ENCODE results near the gene NEURL1B.

DNA sequence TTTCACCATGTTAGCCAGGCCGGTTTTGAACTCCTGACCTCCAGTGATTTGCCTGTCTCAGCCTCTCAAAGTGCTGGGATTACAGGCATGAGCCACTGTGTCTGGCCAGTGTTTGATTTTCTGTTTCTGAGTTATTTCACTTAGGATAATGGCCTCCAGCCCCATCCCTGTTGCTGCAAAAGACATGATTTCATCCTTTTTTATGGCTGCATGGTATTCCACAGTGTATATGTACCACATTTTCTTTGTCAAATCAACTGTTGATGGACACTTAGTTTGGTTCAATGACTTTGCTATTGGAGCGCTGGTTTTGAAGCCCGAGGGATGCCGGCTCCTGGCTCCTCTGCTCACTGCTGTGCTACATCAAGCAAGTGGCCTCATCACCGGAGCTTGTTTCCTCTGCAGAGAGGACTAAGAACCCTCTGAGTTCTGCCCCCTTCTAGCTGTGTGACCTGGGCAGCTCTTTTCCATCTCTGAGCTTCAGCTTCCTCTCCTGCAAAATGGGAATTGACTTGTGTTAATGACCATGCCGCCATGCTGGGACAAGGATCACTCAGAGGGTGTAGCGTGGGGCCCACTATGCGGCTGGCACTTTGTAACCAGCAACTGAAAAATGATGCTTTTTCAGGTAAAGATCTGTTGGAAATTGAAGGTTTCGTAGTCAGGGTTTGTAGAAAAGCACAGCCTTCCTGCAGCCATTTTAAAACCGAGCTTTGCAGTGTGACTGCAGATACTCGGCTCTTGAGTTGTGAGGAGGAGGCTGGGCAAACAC, 4.6 kb upstream of the NEURL1B start:
- TF ChIP-seq, protein P1, sequence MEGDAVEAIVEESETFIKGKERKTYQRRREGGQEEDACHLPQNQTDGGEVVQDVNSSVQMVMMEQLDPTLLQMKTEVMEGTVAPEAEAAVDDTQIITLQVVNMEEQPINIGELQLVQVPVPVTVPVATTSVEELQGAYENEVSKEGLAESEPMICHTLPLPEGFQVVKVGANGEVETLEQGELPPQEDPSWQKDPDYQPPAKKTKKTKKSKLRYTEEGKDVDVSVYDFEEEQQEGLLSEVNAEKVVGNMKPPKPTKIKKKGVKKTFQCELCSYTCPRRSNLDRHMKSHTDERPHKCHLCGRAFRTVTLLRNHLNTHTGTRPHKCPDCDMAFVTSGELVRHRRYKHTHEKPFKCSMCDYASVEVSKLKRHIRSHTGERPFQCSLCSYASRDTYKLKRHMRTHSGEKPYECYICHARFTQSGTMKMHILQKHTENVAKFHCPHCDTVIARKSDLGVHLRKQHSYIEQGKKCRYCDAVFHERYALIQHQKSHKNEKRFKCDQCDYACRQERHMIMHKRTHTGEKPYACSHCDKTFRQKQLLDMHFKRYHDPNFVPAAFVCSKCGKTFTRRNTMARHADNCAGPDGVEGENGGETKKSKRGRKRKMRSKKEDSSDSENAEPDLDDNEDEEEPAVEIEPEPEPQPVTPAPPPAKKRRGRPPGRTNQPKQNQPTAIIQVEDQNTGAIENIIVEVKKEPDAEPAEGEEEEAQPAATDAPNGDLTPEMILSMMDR (conservative IDR thresholded peaks at IDR 0.05; ENCODE audit: low read length), result no peak
- no peak for TF ChIP-seq EZH2phosphoT487 (IDR thresholded peaks at IDR 0.05; ENCODE audit: borderline replicate concordance)

All from Loucy (cell line).